Measurements from ENCODE around the gene KIF1B. TPM values are rescaled to one million over a fixed set of nuclear protein-coding genes. Genes with fewer than 3 reads are reported as not detected.
A peak's percentile ranks its signal among the peaks of the same experiment; 100 is the strongest.

The KIF1B gene
- total and polyA plus RNA-seq, 2 donors (not counting 1 experiment from before 2014, with no cell fraction given) = 3.5 to 16.4 TPM

DNA sequence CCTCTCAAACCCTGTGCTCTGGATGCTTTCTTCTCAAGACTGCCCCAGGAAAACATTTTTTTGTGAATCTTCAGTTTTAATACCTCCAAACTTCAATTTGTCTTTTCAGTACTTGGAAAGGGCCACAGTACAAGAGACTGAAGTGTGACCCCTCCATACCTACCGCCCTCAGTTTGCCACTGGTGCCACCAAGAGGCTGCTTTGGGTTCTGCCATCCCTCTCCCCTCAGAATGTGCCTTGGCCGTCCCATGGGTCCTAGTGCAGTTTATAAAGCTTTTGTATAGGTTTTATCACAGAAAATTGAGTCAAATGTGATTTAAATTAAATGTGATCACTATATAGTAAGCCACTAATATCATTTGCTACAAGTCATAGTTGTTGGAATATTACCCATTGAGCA lies 127.7 kb downstream of the KIF1B start:
- Mint-ChIP-seq H3K4me3 (no peak overlapping the region), H3K27ac (no peak overlapping the region), H3K27me3 (no peaks in the 10 kb centered on the region), H3K9me3 (ENCODE audit: insufficient read depth) (no peaks in the 10 kb centered on the region), H3K4me1 (no peaks in the 10 kb centered on the region)
- Histone ChIP-seq H3K4me3 (ENCODE audit: control extremely low read depth in 1 of 5, extremely low read depth in 1 of 5, insufficient read depth in 1 of 5, low read depth in 2 of 5, low read length in 4 of 5) (no peak overlapping the region), H3K9me3 (ENCODE audit: control extremely low read depth in 1 of 3, control insufficient read depth in 2 of 3, insufficient read depth in 1 of 3, low read length in 2 of 3) (no peaks in the 10 kb centered on the region), H3K79me2 (ENCODE audit: control insufficient read depth, insufficient read depth, low read length) (no peaks in the 10 kb centered on the region), H4K20me1 (ENCODE audit: control insufficient read depth, insufficient read depth, low read length, poor library complexity, severe bottlenecking) (no peaks in the 10 kb centered on the region), H3K4me2 (replicated peaks; ENCODE audit: low read depth, low read length, poor library complexity, severe bottlenecking) (no peak overlapping the region), H3K27ac (ENCODE audit: low read length in 2 of 2) (no peak overlapping the region), H2AFZ (ENCODE audit: insufficient read depth, low read depth, low read length, poor library complexity, severe bottlenecking) (no peak overlapping the region), H3K9ac (ENCODE audit: low read length) (no peak overlapping the region), H3K4me1 (ENCODE audit: control insufficient read depth in 2 of 2, insufficient read depth in 2 of 2, low read length in 2 of 2) (no peaks in the 10 kb centered on the region), H3K27me3 (replicated peaks in 1 of 4; ENCODE audit: control extremely low read depth in 1 of 4, control insufficient read depth in 3 of 4, insufficient read depth in 4 of 4, low read length in 3 of 4) (no peaks in the 10 kb centered on the region), H3K36me3 (replicated peaks in 1 of 2; ENCODE audit: control extremely low read depth in 1 of 2, control insufficient read depth in 1 of 2, extremely low read depth in 1 of 2, insufficient read depth in 2 of 2, low read length in 1 of 2) (peaks cover 2 to 13% of the 10 kb centered on the region in 2 experiments)
- WGBS (ENCODE audit: insufficient coverage) = no CpG with 5 or more reads among the region's 2 CpGs
- no peak for TF ChIP-seq EZH2 (IDR thresholded peaks at IDR 0.05; ENCODE audit: borderline replicate concordance, insufficient read depth, low read depth, low read length, poor library complexity, severe bottlenecking)
- TF ChIP-seq, protein P1, sequence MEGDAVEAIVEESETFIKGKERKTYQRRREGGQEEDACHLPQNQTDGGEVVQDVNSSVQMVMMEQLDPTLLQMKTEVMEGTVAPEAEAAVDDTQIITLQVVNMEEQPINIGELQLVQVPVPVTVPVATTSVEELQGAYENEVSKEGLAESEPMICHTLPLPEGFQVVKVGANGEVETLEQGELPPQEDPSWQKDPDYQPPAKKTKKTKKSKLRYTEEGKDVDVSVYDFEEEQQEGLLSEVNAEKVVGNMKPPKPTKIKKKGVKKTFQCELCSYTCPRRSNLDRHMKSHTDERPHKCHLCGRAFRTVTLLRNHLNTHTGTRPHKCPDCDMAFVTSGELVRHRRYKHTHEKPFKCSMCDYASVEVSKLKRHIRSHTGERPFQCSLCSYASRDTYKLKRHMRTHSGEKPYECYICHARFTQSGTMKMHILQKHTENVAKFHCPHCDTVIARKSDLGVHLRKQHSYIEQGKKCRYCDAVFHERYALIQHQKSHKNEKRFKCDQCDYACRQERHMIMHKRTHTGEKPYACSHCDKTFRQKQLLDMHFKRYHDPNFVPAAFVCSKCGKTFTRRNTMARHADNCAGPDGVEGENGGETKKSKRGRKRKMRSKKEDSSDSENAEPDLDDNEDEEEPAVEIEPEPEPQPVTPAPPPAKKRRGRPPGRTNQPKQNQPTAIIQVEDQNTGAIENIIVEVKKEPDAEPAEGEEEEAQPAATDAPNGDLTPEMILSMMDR (IDR thresholded peaks at IDR 0.05) = peak; percentile 38
- ATAC-seq (ENCODE audit: low read depth) (peak; percentile 58), DNase-seq (peak; percentile 16)
- CTCF ChIA-PET = interaction anchor here (1.6 to 2.1 kb wide), 2 partner anchors 125 to 128 kb away, joined by 4 to 6 read pairs; partner anchors contain the start of gene KIF1B
- POLR2A ChIA-PET = no interaction called here
- intact Hi-C loops (cut with micrococcal nuclease) = loop anchor here (10.0 kb wide), 1 partner anchor 123 kb away; the partner anchor contains the start of gene KIF1B

DNA sequence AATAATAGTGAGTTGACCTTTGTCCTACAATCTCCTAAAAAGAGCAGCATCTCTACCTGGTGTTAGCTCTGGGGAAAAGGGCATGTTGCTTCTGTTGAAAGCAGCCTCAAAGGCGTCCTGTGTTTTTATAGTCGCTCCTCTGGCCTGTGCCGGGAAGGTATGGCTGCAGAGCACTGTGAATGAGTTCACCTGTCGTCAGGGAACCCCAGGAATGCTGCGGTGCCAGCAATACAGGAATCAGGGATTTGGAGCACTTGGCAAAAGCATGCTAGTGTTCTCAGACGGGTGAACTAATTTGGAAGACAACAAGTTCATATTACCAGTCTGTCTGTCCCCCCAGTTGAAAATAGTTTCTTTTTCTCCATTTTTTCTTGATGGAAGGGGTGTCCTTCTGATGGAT lies 128.2 kb downstream of the KIF1B start:
- Mint-ChIP-seq H3K4me3 (no peak overlapping the region), H3K27ac (no peak overlapping the region), H3K27me3 (no peaks in the 10 kb centered on the region), H3K9me3 (ENCODE audit: insufficient read depth) (no peaks in the 10 kb centered on the region), H3K4me1 (no peaks in the 10 kb centered on the region)
- Histone ChIP-seq H3K9ac (ENCODE audit: low read length) (no peak overlapping the region), H3K79me2 (ENCODE audit: control insufficient read depth, insufficient read depth, low read length) (no peaks in the 10 kb centered on the region), H3K36me3 (replicated peaks in 1 of 2; ENCODE audit: control extremely low read depth in 1 of 2, control insufficient read depth in 1 of 2, extremely low read depth in 1 of 2, insufficient read depth in 2 of 2, low read length in 1 of 2) (peaks cover 2 to 13% of the 10 kb centered on the region in 2 experiments), H3K27ac (ENCODE audit: low read length in 2 of 2) (no peak overlapping the region), H3K4me2 (replicated peaks; ENCODE audit: low read depth, low read length, poor library complexity, severe bottlenecking) (no peak overlapping the region), H3K27me3 (replicated peaks in 1 of 4; ENCODE audit: control extremely low read depth in 1 of 4, control insufficient read depth in 3 of 4, insufficient read depth in 4 of 4, low read length in 3 of 4) (no peaks in the 10 kb centered on the region), H3K9me3 (ENCODE audit: control extremely low read depth in 1 of 3, control insufficient read depth in 2 of 3, insufficient read depth in 1 of 3, low read length in 2 of 3) (no peaks in the 10 kb centered on the region), H3K4me3 (ENCODE audit: control extremely low read depth in 1 of 5, extremely low read depth in 1 of 5, insufficient read depth in 1 of 5, low read depth in 2 of 5, low read length in 4 of 5) (no peak overlapping the region), H4K20me1 (ENCODE audit: control insufficient read depth, insufficient read depth, low read length, poor library complexity, severe bottlenecking) (no peaks in the 10 kb centered on the region), H3K4me1 (ENCODE audit: control insufficient read depth in 2 of 2, insufficient read depth in 2 of 2, low read length in 2 of 2) (no peaks in the 10 kb centered on the region), H2AFZ (ENCODE audit: insufficient read depth, low read depth, low read length, poor library complexity, severe bottlenecking) (no peak overlapping the region)
- ChIA-PET POLR2A (no interaction called here), CTCF (interaction anchor here (1.6 to 2.1 kb wide), 2 partner anchors 126 to 129 kb away, joined by 4 to 6 read pairs; partner anchors contain the start of gene KIF1B)
- TF ChIP-seq, protein P1 (IDR thresholded peaks at IDR 0.05) = no peak
- TF ChIP-seq EZH2 (IDR thresholded peaks at IDR 0.05; ENCODE audit: borderline replicate concordance, insufficient read depth, low read depth, low read length, poor library complexity, severe bottlenecking) = no peak
- intact Hi-C loops (cut with micrococcal nuclease) = loop anchor here (10.0 kb wide), 1 partner anchor 124 kb away; the partner anchor contains the start of gene KIF1B
- WGBS (ENCODE audit: insufficient coverage) = 98% methylated on average over 5 of the region's 6 CpGs
- DNase-seq = no peak
- no peak for ATAC-seq (ENCODE audit: low read depth)

Data from B cell (primary cell).